GM19035 (cell line): ENCODE results near the gene SACS.
A peak's percentile ranks its signal among the peaks of the same experiment; 100 is the strongest.
"Not testable (repeated sequence)": the region's sequence is repeated elsewhere in the genome, so short reads cannot be mapped to it uniquely, and the experiment has no call there.

Source experiments
- ATAC-seq: cut with Tn5 transposase; IDR thresholded peaks from one replicate; pipeline ENCODE4 v1.9.1; 2021; ENCODE audit not compliant: unreplicated experiment

SACS gene

GRCh38 chr13:23411706-23412105 lies 21.8 kb downstream of the SACS start:
- no peak for ATAC-seq

GRCh38 chr13:23411220-23411619 lies 22.3 kb downstream of the SACS start:
- no peak for ATAC-seq

- no peak for ATAC-seq
Observed at GRCh38 chr13:23408026-23408425, 25.5 kb downstream of the SACS start.

GRCh38 chr13:23401156-23401555 lies 32.3 kb downstream of the SACS start:
- ATAC-seq = not testable (repeated sequence)

- no peak for ATAC-seq
Observed at GRCh38 chr13:23399347-23399746, 34.2 kb downstream of the SACS start.

DNA sequence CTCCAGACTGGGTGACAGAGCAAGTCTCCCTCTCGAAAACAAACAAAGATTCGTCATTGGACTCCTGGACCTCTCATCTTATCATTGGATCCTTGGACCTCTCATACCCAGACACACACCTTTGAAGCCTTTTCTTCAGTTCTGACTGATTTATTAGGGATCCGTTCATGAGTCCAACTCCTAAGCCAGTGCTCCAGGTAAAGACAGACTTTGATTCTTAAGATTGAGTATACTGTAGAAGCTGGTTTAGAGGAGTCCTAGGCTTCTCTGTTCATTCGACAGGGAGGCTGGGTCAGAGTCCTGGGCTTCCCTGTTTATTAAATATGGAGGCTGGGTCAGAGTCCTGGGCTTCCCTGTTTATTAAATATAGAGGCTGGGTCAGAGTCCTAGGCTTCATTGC lies 38.7 kb downstream of the SACS start:
- ATAC-seq = no peak

- ATAC-seq = no peak
Observed at GRCh38 chr13:23392925-23393645, 40.4 kb downstream of the SACS start.

DNA sequence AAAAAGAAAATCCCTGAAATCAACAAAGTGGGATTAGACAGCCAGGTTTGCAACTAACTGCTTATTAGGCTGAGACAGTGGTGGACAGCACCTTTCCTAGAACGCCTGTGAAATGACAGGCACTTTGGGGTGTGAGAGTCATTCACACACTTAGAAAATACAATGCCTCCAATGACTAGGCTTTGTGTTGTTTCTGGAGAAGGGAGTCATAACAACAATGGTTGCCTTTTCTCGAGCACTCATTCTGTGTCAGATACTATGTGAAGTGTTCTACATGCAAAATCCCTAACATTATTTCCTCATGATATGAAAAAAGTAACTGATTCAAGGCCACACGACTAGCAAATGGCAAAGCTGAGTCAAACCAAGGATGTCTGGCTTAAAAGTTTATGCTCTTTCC lies 41.2 kb downstream of the SACS start:
- no peak for ATAC-seq

- no peak for ATAC-seq
Observed at GRCh38 chr13:23391752-23392151, 41.8 kb downstream of the SACS start.

- ATAC-seq = no peak
Observed at GRCh38 chr13:23386533-23386932, 47.0 kb downstream of the SACS start.

- ATAC-seq = no peak
Observed at GRCh38 chr13:23385931-23386330, 47.6 kb downstream of the SACS start.

DNA sequence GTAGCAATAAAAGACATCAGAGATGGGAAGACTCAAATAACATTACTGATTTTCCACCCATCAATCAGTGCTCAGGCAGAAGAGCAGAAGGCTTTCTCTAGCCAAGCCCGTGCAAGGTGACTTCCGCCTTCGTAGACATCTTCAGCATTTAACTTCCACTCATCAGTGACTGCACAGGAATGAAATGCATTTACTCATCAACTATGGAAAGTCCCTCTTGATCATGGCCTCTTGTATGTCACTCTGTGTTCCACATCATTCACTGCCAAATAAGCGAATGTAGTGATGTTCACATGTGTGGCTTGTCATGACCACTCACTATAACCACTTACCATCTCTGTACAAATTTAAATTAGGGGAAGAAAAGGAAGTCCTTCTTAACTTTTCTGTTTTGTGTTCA lies 49.4 kb downstream of the SACS start:
- peak; percentile 79 for ATAC-seq

GRCh38 chr13:23383151-23383550 lies 50.4 kb downstream of the SACS start:
- no peak for ATAC-seq

DNA sequence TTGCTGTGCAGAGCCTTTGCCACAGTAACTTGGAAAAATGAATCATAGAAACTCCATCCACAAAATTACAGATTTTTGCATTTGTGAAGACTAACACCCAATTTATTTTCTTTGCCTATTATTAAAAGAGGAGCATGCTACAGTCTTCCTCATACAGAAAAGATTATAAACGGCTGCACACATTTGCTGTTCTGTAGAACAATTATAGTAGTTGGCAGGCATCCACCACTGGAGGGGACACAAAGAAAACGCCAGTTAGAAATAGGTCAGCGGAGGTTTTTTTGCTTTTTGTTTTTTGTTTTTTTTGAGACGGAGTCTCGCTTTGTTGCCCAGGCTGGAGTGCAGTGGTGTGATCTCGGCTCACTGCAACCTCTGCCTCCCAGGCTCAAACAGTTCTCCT lies 51.6 kb downstream of the SACS start:
- ATAC-seq = no peak

GRCh38 chr13:23380534-23380933 lies 53.0 kb downstream of the SACS start:
- no peak for ATAC-seq

DNA sequence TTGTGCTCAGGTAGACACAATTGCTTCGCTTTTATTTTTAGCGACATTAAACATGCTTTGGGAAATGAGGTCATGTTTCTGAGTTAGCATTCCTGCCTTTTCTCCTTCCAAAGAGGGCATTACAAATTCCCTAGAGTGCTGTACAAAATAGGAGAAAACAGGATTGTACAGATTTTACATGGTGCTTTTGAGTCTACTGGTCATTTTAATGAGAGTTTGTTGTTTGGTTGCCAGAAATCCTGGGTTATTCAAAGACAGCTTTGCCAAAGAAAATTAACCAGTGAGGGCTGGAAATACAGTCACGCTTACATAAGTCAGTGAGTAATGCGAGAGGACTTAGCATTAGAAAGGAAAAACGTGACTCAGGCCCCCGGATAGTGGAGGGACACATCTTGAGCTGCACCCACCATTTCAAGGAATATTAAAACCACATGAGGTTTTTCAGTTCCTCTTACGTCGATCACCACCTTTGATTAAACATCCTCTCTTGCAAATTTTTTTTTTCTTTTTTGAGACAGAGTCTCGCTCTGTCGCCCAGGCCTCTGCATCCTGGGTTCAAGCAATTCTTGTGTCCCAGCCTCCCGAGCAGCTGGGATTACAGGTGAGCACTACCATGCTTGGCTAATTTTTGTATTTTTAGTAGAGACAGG lies 55.4 kb downstream of the SACS start:
- ATAC-seq = no peak

DNA sequence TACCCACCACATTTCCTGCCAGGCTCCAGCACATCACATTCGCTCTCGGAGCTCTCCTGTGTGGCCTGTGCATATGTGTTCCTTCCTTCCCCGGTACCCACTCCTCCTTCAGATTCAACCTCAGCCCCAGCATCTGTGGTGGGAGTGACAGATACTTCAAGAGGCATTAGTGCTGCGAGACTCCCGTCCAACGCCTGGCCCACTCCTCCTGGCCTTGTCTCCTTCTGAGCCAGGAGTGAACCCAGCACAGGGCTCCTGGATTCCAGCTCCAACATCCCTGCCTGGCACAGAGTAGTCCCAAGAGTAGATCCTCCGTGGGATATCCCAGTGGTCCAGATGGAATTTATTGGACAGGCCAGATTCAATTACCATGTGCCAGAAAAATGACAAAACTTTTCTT lies 55.9 kb downstream of the SACS start:
- ATAC-seq = no peak

DNA sequence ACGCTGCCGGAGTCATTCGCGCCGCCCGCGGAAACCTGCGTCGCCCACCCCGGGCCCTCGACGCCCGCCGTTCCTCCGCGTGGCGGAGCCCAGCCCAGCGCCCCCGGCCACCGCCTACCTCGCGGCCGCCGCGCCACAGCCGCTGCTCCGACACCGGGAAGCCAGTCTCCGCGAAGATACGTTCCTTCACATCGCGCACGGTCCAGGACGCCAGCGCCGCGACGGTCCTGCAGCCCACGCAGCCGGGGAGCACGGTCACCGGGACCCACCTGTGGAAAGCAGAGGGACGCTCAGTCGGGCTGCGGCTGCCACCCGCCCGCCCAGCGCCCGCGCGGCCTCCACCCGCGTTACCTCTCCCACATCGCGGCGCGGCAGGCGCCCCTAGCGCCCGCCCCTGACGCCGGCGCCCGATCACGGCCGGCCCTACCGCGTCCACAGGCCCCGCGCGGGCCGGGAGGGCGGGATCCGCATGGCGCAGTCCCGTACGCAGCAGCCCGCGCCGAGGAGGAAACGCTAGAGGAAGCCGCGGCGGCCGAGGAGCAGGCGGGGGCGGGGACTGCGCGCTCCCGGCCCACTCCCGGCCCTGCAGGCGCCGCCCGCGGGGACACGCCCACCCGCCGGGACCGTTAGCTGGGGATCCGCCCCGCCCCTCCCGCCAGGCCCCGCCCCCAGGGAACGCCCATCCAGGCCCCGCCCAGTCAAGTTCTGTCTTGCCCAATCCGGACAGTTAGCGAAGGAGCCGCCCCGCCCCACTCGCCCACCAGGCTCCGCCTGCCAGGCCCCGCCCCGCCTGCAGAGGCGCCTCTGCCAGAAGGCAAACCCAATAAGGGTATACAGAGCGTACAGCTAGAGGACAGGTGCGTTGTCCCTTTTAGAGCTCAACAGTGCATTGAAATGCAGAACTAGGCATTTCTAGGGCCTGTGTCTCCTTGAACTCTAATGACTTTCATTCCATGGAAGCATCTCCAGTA lies 58.2 kb downstream of the SACS start:
- peak; percentile 87 for ATAC-seq

GRCh38 chr13:23372264-23372906 lies 61.1 kb downstream of the SACS start:
- no peak for ATAC-seq

- ATAC-seq = no peak
Observed at GRCh38 chr13:23367907-23368306, 65.6 kb downstream of the SACS start.

DNA sequence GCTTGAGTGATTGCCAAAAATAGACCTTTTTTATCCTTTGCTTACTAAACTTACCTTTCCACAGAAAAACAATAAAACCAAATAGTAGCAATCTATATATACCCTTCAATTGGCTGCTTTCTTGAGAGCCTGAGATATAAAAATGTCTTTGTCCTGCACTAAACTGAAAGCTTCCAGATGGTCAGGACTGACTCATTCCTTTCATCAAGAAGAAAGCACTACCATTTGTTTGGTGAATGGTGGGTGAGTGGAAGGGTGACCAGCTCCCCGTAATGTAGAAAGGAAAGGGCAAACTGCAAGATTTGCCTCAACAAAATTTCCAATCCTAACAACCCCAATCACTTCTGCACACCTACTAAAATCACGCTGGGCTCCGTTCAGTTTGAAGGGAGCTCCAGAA lies 67.8 kb downstream of the SACS start:
- ATAC-seq = no peak
